Measurements from ENCODE around the gene CHPT1. TPM values are rescaled to one million over a fixed set of nuclear protein-coding genes. Genes with fewer than 3 reads are reported as not detected.
A peak's percentile ranks its signal among the peaks of the same experiment; 100 is the strongest.

CHPT1 gene
- total RNA-seq, 1 experiment from 2014 or later: 28.1 TPM

GRCh38 chr12:101745481-101745880 is 48.0 kb downstream of the CHPT1 start:
- no peak overlapping the region for H3K4me3 Mint-ChIP-seq (ENCODE audit: unreplicated experiment)
- ChIA-PET CTCF (no interaction called here), POLR2A (interaction anchor here (0.6 to 2.0 kb wide), 3 partner anchors 10 to 338 kb away, joined by 3 to 5 read pairs (median 4); partner anchors contain the start of gene ARL1)
- H3K36me3 Mint-ChIP-seq (ENCODE audit: insufficient read depth, unreplicated experiment): peaks cover 60% of the 10 kb centered on the region
- intact Hi-C loops (cut with micrococcal nuclease): no loop called here
- no peaks in the 10 kb centered on the region for H3K9me3 Mint-ChIP-seq (ENCODE audit: unreplicated experiment)
- no peaks in the 10 kb centered on the region for H3K27me3 Mint-ChIP-seq (ENCODE audit: insufficient read depth, unreplicated experiment)
- no peak overlapping the region for H3K27ac Mint-ChIP-seq (ENCODE audit: low read depth, unreplicated experiment)
- no peaks in the 10 kb centered on the region for H3K4me1 Mint-ChIP-seq (ENCODE audit: insufficient read depth, unreplicated experiment)
- no TSS peak for BruUV-seq (replicated peaks)
- peak; percentile 22 for DNase-seq (ENCODE audit: unreplicated experiment)
- TF ChIP-seq CTCF (IDR thresholded peaks at IDR 0.05; ENCODE audit: unreplicated experiment): no peak

GRCh38 chr12:101746196-101746595 is 48.8 kb downstream of the CHPT1 start:
- H3K27me3 Mint-ChIP-seq (ENCODE audit: insufficient read depth, unreplicated experiment): no peaks in the 10 kb centered on the region
- H3K36me3 Mint-ChIP-seq (ENCODE audit: insufficient read depth, unreplicated experiment): peaks cover 59% of the 10 kb centered on the region
- H3K4me3 Mint-ChIP-seq (ENCODE audit: unreplicated experiment): no peak overlapping the region
- H3K27ac Mint-ChIP-seq (ENCODE audit: low read depth, unreplicated experiment): no peak overlapping the region
- no peaks in the 10 kb centered on the region for H3K9me3 Mint-ChIP-seq (ENCODE audit: unreplicated experiment)
- no peak for DNase-seq (ENCODE audit: unreplicated experiment)
- no peak for TF ChIP-seq CTCF (IDR thresholded peaks at IDR 0.05; ENCODE audit: unreplicated experiment)
- intact Hi-C loops (cut with micrococcal nuclease): no loop called here
- BruUV-seq (replicated peaks): no TSS peak
- POLR2A ChIA-PET: interaction anchor here (0.7 to 2.0 kb wide), 2 partner anchors 10 to 21 kb away, joined by 4 to 5 read pairs; no protein-coding TSS in a partner anchor
- CTCF ChIA-PET: interaction anchor here (0.6 to 1.3 kb wide), 3 partner anchors 10 to 1042 kb away, joined by 3 to 4 read pairs (median 3); no protein-coding TSS in a partner anchor
- H3K4me1 Mint-ChIP-seq (ENCODE audit: insufficient read depth, unreplicated experiment): no peaks in the 10 kb centered on the region

- Mint-ChIP-seq H3K27ac (ENCODE audit: low read depth, unreplicated experiment) (no peak overlapping the region), H3K27me3 (ENCODE audit: insufficient read depth, unreplicated experiment) (no peaks in the 10 kb centered on the region), H3K4me3 (ENCODE audit: unreplicated experiment) (no peak overlapping the region), H3K36me3 (ENCODE audit: insufficient read depth, unreplicated experiment) (peaks cover 62% of the 10 kb centered on the region), H3K4me1 (ENCODE audit: insufficient read depth, unreplicated experiment) (no peaks in the 10 kb centered on the region), H3K9me3 (ENCODE audit: unreplicated experiment) (no peaks in the 10 kb centered on the region)
- CTCF ChIA-PET: interaction anchor here (0.6 to 1.3 kb wide), 4 partner anchors 10 to 1041 kb away, joined by 3 to 4 read pairs (median 4); no protein-coding TSS in a partner anchor
- TF ChIP-seq CTCF (IDR thresholded peaks at IDR 0.05; ENCODE audit: unreplicated experiment): no peak
- POLR2A ChIA-PET: interaction anchor here (0.6 to 2.0 kb wide), 2 partner anchors 9 to 476 kb away, joined by 3 to 5 read pairs; no protein-coding TSS in a partner anchor
- no TSS peak for BruUV-seq (replicated peaks)
- intact Hi-C loops (cut with micrococcal nuclease): no loop called here
- DNase-seq (ENCODE audit: unreplicated experiment): no peak
These were observed 49.2 kb downstream of the CHPT1 start for GRCh38 chr12:101746661-101747060.

GRCh38 chr12:101747697-101748096 is 50.3 kb downstream of the CHPT1 start:
- no peaks in the 10 kb centered on the region for H3K4me1 Mint-ChIP-seq (ENCODE audit: insufficient read depth, unreplicated experiment)
- CTCF ChIA-PET: interaction anchor here (0.9 to 1.6 kb wide), 3 partner anchors 12 to 333 kb away, joined by 3 to 7 read pairs (median 6); no protein-coding TSS in a partner anchor
- no peak for TF ChIP-seq CTCF (IDR thresholded peaks at IDR 0.05; ENCODE audit: unreplicated experiment)
- BruUV-seq (replicated peaks): no TSS peak
- no peaks in the 10 kb centered on the region for H3K9me3 Mint-ChIP-seq (ENCODE audit: unreplicated experiment)
- intact Hi-C loops (cut with micrococcal nuclease): no loop called here
- peaks cover 60% of the 10 kb centered on the region for H3K36me3 Mint-ChIP-seq (ENCODE audit: insufficient read depth, unreplicated experiment)
- H3K27ac Mint-ChIP-seq (ENCODE audit: low read depth, unreplicated experiment): peak overlapping the region; percentile 40
- POLR2A ChIA-PET: no interaction called here
- no peaks in the 10 kb centered on the region for H3K27me3 Mint-ChIP-seq (ENCODE audit: insufficient read depth, unreplicated experiment)
- no peak overlapping the region for H3K4me3 Mint-ChIP-seq (ENCODE audit: unreplicated experiment)
- DNase-seq (ENCODE audit: unreplicated experiment): no peak

Data from MCF 10A (cell line).